Measurements from ENCODE around the gene VIPR1.

The VIPR1 gene

DNA sequence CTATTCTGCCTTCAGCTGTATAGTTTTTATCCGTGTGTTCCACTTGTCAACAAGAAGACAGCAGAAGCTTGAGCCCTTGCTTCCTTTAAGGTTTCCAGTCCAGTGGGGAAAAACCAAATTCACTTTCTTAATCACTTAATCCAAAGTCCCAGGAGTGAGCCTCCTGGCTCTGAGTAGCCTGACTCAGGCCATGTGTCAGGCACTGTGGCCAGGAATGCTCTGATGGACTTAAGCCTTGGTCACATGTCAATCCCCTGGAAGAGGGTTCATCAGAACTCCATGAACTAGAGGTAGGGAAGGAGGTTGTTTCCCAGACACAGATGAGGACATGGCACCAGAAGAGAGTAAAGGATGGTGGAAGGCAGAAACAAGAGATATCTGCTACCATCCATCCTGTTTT is 8.8 kb downstream of the VIPR1 start:
- DNase-seq (ENCODE audit: low read depth in 2 of 2, low spot score in 1 of 2) = no peak

DNA sequence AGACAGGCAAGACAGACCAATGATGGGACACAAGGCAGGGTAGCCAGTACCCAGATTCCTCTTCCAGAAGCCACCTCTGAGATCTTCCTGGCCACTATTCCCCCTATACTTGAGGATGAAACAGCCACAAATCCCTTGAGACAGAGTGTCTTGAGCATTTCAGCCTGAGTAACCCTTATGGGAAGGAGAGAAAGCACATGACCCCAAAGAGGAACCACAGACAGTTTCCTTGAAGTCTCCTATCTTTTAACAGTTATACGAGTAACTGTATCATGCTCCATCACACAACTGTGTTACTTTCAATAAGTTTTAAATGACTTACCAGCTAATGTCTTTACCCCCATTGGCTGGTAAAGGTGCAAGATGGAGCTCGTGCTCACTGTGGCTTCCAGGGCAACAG is 9.3 kb downstream of the VIPR1 start:
- no peak for DNase-seq (ENCODE audit: low read depth in 2 of 2, low spot score in 1 of 2)

DNA sequence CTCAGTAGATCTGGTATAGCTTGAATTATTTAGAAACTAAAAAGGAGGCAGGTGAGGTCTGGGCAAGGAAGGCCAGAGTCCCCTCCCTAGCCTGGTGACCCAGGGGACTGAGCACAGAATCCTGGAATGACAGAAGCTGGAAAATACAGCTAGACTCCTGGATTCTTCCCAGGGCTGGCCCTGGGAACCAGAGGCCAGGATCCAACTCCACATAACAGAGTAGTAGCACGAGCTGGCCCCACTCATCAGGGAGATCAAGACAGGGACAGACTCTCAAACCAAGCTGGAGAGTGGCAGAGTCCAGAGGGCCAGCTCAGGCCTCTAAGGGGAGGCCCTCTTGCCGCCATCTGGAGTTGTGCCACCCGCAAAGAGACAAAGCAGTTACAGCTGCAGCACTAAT is 10.7 kb downstream of the VIPR1 start:
- no peak for DNase-seq (ENCODE audit: low read depth in 2 of 2, low spot score in 1 of 2)

DNA sequence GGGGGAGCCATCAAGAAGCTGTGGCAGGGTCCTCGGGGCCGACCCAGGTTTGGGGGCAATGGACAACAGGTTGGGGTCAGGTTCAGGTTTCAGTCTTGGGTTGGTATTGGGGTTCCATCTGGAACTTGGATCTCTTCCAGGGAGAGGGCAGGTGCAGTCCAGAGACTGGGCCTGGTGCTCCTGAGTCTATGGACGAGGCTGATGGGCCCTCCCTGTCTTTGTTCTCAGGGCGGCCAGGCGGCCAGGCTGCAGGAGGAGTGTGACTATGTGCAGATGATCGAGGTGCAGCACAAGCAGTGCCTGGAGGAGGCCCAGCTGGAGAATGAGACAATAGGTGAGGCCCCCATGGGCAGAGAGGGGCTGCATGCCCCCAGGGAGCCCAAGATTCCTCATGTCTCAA is 11.1 kb downstream of the VIPR1 start:
- DNase-seq (ENCODE audit: low read depth in 2 of 2, low spot score in 1 of 2) = no peak

DNA sequence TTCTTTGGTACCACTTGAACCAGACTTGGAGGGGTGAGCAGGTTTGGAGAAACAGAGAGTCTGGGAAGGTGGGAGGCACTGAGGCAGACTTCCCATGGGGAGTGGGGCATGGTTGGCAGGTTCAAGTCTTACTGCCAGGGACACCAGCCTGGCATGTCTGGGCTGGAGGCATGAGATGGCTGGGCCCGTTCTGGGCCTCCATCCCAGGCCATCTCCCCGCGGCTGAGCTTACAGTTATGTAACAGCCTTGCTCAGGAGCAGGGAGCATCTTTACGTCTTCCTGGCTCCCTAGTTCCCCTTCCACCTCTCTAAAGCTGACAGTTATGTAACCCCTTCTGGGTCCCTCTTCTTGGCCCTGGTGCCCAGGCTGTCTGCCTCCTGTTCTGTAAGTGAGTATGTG is 12.4 kb downstream of the VIPR1 start:
- no peak for DNase-seq (ENCODE audit: low read depth in 2 of 2, low spot score in 1 of 2)

DNA sequence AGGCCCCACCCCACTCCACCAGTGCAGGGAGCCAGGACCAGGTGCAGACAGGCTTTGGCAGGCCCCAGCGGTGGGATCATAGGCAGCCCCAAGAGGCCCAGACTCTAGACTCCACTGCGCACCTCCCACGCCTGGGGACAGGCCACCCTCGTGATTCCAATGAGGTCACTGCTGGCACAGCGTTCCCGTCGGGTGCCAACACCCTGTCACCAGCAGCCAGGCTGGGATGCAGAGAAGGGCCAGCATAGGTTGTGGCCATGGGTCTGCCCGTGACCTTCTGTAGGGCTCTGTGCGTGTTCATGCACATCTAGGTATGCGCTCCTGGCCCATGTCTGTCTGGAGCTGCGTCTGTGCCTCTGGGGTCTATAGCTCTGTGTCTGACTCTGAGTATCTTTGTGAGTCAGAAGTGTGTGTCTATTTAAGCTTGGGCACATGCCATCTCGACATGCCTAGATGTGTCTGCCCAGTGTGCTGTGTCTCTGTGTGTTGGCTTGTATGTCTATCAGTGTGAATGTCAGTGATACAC is 13.0 kb downstream of the VIPR1 start:
- no peak for DNase-seq (ENCODE audit: low read depth in 2 of 2, low spot score in 1 of 2)

DNA sequence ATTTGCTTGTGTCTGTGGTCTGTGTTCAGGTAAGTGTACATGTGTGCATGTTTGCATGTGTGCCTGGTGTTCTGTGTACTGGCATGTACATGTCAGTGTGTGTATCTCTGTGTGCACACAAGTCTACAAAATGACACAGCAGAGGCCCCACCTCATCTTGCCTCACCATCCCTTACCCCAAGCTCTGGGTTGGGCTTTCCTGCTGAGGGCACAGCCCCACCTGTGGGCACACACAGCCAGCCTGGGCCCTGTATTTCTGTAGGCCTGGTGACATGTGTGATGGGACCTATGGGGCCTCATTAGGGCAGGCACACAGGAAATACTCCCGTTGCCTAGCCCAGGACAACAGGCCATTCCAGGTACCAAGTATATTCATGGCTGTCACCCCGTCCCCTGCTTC is 13.5 kb downstream of the VIPR1 start:
- DNase-seq (ENCODE audit: low read depth in 2 of 2, low spot score in 1 of 2) = no peak

DNA sequence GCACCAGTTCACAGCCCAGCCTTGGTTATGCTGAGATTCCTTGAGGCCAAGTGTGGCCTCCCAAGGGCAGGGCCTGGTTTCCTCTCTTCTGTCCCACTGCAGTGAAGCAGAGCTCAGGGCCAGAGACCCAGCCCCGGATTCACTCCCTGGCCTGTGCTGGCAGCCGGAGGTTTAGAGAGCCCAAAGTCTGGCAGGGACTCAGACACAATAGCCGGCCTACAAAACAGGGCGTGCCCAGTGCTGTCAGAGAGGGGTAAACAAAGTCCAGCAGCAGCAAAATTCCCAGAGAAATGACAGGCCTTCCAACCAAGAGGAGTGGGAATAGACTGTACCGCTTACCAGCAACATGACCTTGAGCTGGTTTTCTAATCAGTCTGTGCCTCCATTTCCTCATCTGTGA is 14.0 kb downstream of the VIPR1 start:
- DNase-seq (ENCODE audit: low read depth in 2 of 2, low spot score in 1 of 2) = no peak

DNA sequence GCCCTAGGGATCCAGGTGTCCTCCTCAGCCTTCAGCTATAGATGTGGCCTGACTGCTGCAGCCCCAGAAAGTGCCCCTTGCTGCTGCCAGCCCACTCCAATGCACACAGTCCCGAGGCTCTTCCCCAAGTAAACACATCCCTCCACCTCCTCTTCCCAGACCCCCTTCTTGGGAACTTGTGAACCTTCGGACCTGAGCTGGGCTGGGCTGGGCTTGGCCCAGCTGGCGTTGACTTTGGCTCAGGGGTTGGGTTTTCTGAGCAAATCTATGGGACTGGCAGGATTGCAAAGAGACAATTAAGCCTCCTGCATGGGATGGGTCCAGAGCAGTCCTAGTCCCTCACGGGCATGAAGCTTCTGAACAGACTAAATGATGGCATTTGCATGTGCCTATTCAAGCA is 14.7 kb downstream of the VIPR1 start:
- DNase-seq (ENCODE audit: low read depth in 2 of 2, low spot score in 1 of 2) = no peak

DNA sequence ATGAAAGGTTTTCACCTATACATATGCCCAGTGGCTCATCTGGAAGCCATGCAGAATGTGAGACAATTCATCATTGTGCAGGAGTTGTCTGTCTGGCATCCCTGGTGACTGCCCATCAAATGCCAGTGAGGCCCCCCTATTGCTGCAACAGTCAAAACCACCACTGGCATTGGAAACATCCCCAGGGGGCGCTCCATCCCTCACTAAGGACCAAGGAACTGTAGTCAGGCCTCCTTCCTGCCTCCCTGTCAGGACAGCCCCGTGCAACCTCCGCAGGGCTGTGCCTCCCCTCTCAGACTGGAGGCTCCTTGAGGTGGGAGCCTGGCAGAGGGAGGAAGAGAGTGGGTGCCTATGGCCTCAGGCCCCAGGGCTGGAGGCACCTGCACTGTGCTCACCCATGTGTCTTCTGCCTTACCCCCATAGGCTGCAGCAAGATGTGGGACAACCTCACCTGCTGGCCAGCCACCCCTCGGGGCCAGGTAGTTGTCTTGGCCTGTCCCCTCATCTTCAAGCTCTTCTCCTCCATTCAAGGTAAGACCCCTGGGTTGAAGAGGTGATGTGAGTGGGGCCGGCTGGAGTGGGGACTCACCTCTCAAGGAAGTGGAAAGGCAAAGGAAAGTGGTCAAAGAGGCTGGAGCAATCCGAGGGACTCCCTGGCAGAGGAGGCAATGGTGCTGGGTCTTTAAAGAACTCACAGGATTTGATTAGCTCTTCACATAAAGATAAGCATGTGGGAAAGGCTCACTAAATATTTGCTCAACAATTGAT is 16.5 kb downstream of the VIPR1 start:
- DNase-seq (ENCODE audit: low read depth in 2 of 2, low spot score in 1 of 2) = no peak

DNA sequence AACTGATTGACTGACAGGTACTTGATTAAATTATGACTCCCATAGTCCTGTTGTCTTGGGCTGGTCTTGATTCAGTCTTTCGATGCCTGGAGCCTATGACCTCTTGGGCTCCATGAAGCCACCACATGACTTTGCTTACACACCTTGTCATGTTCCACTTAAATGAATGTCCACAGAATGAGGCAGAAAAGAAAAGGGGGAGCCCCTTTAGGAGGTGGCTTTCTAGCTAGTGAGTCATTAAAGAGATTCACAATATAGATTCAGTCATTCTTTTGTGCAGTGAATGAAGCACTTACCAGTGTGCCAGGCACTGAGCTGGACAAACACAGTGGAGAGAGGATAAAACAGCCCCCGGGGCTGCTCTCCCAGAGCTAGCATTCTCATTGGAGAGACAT is 17.1 kb downstream of the VIPR1 start:
- DNase-seq (ENCODE audit: low read depth in 2 of 2, low spot score in 1 of 2) = no peak

DNA sequence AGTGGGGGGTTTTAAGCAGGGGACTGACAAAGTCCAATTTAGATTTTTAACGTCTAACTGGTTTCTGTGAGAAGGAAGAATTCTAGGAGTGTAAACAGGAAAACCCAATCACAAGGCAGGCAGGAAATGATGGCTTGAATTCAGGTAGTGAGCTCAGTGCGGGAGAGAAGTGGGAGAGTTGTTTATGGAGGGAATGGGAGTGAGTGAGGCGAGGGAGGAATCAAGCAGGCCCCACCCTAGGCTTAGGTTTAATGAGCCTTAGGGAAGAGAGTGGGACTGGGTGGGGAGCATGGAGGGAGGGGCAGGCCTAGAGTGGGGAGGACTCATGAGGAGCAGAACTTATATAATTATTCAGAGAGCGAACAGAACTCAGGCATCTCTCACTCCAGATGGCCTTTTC is 17.9 kb downstream of the VIPR1 start:
- DNase-seq (ENCODE audit: low read depth in 2 of 2, low spot score in 1 of 2) = no peak

DNA sequence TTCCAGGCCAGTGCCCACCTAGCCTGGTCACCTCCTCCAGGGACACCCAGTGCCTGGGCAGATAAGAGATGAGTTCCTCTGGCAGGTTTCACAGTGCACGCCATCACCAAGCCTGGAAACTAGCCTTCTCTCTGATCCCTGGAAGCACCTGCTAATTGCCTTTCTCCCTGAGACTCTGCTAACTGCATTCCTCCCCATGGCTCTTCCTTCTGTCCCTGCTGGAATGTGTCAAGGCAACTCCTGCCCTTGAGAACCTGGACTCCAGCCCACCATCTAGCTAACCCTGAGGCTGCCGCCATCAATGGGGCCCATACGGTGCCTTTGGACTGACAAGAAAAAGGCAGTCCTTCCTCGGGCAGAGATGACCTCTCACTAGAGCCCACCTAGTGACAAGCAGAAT is 18.5 kb downstream of the VIPR1 start:
- no peak for DNase-seq (ENCODE audit: low read depth in 2 of 2, low spot score in 1 of 2)

DNA sequence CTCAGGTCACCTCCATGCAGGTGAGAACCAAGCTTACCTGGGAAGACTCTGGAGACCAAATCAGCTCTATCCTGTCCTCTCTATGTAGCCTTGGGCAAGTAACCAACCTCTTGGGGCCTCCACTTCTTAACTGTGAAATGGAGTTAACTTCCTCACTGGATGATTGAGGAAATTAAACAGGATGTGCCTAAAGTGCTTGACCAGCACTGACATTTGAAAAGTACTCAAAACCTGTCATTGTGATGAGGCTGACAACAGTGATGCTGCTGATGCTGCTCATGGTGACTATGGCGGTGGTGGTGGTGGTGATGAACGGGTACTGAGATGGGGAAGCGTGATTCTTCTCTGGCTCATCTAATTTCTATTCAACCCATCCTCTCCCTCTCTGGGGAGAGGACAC is 22.3 kb downstream of the VIPR1 start:
- DNase-seq (ENCODE audit: low read depth in 2 of 2, low spot score in 1 of 2) = no peak

DNA sequence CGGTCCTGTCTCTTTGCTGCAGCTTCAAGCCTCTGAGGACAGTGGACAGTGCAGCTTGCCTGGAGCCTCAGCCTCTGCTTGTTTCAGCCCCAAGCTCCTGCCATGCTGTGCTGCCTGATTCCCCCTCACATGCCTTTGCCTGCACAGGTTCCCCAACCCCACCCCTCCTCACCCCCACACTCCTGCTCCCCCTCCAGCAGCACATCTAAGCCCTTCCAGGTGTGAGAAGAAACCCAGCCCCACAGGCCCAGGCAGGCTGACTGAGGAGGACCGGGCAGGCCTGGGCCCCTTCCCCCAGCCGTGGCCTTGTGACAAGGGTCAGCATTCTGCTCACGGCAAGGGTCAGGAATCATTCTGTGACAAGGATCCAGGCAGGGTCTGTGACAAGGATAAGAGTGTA is 22.8 kb downstream of the VIPR1 start:
- no peak for DNase-seq (ENCODE audit: low read depth in 2 of 2, low spot score in 1 of 2)

DNA sequence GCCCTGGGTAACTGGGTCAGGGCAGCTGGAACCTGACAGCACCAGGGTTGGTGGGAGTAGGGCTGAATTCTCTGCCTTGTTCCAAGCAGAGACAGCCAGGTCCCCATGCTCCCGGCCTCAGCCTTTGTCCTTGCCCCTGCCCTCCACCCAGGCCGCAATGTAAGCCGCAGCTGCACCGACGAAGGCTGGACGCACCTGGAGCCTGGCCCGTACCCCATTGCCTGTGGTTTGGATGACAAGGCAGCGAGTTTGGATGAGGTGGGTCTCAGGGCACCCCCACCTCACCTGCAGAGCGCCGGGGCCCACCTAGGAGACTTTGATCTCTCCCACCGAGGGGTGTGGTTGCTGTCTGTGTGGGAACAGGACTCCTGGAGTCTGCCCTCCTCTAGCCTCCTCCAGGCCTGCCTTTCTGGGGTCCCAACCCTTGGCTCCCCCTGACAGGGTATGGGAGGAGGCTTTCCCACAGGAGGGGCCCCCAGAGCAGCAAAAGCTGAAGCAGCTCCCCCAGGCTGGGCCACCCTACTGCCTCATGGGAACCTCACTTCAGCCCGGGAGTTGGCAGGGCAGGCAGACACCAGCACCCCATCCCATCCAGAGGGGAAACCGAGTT is 23.4 kb downstream of the VIPR1 start:
- no peak for DNase-seq (ENCODE audit: low read depth in 2 of 2, low spot score in 1 of 2)

DNA sequence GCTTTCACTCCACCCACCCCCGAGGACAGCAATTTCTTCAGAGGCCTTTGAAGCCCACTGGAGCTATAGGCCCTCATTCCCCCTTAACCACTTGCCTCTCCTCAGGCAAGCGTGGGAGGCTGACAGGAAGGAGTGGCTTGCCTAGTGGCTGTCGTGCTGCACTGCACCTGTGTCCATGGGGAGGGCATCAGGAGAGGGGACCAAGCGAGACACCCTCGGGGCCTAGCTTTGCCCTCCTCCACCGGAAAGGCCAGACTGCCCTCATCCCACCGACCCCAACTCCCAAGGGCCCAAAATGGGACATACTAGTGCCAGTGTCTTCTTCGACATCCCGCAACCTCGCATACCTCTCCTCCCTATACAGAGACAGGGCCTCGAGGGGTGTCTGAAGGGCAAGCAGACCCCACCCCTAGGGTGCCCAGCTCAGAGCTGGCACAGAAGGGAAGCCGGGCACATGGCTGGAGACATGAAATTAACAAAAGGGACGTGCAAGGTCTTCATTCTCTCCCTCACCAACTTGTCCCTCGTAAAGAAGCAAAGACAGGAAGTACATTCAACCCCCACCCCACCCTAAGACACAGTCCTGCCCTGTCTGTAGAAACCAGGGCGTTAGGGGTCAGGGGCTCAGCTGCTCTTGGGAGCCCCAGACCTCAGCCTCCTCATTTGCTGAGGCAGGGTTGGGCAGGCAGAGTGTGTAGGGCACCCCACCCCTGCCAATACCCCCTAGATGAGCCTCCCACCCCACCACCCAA is 24.3 kb downstream of the VIPR1 start:
- peak in 1 of 2 donors; percentile 18 for DNase-seq (ENCODE audit: low read depth in 2 of 2, low spot score in 1 of 2)

DNA sequence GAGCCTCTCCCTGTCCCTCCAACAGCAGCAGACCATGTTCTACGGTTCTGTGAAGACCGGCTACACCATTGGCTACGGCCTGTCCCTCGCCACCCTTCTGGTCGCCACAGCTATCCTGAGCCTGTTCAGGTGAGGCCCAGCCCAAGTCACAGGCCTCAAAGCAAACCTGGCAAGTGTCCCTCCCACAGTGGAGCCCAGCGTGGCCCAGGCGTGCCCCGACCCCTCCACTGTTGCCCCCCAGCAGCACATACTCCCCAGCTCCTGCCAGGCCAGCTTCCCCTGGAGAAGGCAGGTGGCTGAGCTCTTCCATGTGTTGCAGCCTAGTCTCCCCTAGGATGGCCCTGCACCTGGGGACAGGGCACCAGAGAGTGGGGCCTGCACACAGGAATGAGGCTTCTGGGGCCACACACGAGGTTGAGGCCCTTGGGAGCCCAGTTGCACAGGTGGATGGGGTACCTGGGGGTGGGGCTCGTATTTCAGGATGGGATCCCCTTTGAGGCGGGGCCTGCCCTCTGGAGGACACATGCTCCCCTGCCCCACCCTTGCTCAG is 25.0 kb downstream of the VIPR1 start:
- DNase-seq (ENCODE audit: low read depth in 2 of 2, low spot score in 1 of 2) = no peak

DNA sequence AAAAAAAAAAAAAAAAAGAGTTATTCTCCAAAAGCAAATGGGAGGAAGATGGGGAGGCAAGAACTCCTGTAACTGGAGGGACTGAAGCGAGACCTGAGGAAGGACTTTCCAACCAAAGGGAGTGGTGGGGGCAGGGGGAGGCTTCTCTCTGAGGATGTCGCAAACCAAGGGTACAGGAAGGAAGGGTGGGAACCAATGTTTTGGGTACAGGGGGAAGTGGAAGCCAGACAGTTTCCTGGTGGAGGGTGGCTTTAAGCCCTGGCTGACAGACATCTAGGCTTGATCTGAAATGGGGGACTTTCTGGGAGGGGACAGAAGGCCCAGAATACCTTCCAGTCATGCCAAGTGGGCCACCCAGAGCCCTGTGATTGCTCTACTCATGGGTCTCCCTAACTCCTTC is 27.0 kb downstream of the VIPR1 start:
- no peak for DNase-seq (ENCODE audit: low read depth in 2 of 2, low spot score in 1 of 2)

DNA sequence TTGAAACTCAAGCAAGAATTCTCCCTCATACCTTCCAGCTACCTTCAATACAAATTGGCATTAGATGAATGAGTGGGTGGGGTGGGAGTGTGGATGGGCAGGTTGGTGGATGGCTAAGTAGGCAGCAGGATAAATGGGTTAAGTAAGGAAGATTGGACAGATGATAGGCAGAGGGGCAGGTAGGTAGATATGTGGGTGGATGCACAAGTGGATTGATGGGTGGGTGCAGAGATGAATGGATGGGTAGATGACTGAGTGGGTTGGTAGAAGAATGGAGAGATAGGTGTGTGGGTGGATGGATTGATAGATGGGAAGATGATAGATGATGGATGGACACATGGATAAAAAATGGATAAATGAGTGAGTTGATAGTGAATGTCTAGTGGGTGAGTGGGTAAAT is 27.6 kb downstream of the VIPR1 start:
- no peak for DNase-seq (ENCODE audit: low read depth in 2 of 2, low spot score in 1 of 2)

DNA sequence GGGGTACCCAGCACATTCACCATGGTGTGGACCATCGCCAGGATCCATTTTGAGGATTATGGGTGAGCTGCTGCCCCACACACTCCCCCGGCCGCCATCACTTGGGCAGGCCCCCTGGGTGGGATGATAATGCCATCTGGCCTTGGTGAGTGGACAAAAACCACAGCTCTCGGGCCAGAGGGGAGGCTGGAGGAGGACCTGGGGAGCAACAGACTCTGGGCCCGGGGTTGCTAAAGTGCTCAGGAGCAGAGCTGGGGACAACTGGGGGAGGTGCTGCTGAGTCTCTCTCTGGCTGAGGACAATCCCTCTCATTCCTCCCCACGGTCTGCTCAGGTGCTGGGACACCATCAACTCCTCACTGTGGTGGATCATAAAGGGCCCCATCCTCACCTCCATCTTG is 29.0 kb downstream of the VIPR1 start:
- DNase-seq (ENCODE audit: low read depth in 2 of 2, low spot score in 1 of 2) = no peak

DNA sequence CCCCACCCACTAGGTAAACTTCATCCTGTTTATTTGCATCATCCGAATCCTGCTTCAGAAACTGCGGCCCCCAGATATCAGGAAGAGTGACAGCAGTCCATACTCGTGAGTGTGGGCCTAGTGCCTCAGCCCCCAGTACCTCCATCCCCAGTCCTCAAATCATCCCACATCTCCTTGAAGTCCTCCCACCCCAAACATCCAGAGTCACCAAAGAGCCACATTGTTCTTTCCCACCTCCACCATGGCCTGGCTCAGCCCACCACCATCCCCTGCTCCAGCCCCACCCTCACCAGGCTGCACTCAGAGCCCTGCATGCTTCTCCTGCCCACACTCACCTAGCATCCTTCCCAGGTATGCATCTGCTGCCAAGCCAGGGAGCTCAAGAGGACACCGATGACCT is 29.8 kb downstream of the VIPR1 start:
- DNase-seq (ENCODE audit: low read depth in 2 of 2, low spot score in 1 of 2) = no peak

All from stimulated activated CD8-positive, alpha-beta memory T cell treated with anti-CD3 and anti-CD28 coated beads, Interleukin-4, amount 100 ng/mL, for 4 hours (primary cell).